SU-DHL-6 (cell line): ENCODE measurements around the gene DPM3.

Source experiments
- EZH2phosphoT487 ChIP-seq: fragments of 200-600 bp; sonication (generic), shearing (Covaris generic); conservative IDR thresholded peaks from 2 replicates; pipeline ENCODE4 v1.6.1; 2018; ENCODE audit warnings: mild to moderate bottlenecking, antibody characterized with exemption, low read length, moderate library complexity, mixed read lengths
- TF ChIP-seq, protein P1 (sequence below): fragments of 200-600 bp; sonication (generic); IDR thresholded peaks from one replicate; pipeline ENCODE4 v1.5.1; 2017; ENCODE audit warnings: antibody characterized with exemption, mild to moderate bottlenecking, low read length, moderate library complexity; ENCODE audit not compliant: insufficient read depth, poor library complexity, severe bottlenecking

DNA sequence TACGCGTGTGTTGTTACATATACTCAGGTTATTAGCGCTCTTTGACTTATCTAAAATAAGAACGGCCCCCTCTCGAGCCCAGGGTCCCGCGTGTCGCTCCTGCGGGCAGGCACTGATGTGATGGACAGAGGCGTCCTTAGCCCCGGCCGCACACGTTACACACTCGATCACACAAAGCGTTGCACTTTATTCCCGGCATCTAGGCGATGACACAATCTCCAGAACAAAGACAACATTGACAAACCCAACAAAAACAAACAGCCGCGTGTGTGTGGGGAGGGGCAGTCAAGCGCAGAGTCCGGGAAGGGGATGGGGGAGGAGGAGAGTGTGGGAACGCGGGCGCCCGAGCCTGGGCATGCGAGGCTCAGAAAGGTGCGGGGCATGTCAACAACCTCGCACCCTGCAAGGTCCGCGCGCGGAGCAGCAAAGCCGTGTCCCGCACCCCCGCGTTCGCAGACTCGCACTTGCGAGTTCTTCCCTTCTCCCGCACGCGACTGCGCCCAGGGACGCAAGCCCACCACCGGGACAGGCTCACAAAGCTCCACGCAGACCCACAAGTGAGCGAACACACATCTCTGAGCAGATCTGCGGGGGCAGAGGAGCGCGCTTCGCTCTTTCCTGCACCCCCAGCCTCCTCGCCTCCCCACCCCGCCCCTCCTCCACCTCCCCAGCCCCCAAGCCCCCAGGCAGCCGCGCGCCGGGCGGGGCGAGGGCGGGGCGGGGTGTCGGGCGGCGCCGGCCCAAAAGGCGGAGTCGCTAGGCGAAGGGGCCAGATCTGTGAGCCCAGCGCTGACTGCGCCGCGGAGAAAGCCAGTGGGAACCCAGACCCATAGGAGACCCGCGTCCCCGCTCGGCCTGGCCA lies 13.0 kb downstream of the DPM3 start, which contains the start of gene EFNA1:
- TF ChIP-seq, protein P1, sequence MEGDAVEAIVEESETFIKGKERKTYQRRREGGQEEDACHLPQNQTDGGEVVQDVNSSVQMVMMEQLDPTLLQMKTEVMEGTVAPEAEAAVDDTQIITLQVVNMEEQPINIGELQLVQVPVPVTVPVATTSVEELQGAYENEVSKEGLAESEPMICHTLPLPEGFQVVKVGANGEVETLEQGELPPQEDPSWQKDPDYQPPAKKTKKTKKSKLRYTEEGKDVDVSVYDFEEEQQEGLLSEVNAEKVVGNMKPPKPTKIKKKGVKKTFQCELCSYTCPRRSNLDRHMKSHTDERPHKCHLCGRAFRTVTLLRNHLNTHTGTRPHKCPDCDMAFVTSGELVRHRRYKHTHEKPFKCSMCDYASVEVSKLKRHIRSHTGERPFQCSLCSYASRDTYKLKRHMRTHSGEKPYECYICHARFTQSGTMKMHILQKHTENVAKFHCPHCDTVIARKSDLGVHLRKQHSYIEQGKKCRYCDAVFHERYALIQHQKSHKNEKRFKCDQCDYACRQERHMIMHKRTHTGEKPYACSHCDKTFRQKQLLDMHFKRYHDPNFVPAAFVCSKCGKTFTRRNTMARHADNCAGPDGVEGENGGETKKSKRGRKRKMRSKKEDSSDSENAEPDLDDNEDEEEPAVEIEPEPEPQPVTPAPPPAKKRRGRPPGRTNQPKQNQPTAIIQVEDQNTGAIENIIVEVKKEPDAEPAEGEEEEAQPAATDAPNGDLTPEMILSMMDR = no peak
- no peak for TF ChIP-seq EZH2phosphoT487
